Activated CD8-positive, alpha-beta T cell treated with anti-CD3 and anti-CD28 coated beads for 36 hours (primary cell): ENCODE data around the gene SCARB2. TPM values are rescaled to one million over a fixed set of nuclear protein-coding genes. Genes with fewer than 3 reads are reported as not detected.

Experiments used
- ATAC-seq: fragments of 200-7000 bp; cut with Tn5 transposase; one replicate; pipeline ENCODE4 v1.10.0; 2021; ENCODE audit warnings: mild to moderate bottlenecking, moderate library complexity
- CTCF ChIA-PET: fragments of 350-600 bp; sonication (Branson Sonifier 250); formaldehyde crosslinking; loops from one replicate; lab custom pipeline; 2021; ENCODE audit warnings: antibody characterized with exemption; lab: Charles Lee
- POLR2A ChIA-PET: fragments of 350-600 bp; sonication (Branson Sonifier 250); formaldehyde crosslinking; loops from one replicate; lab custom pipeline; 2021; ENCODE audit warnings: antibody characterized with exemption; lab: Charles Lee
- DNase-seq: peaks from one replicate; pipeline ENCODE4 v3.0.0-alpha.2; 2020
- H3K27ac Mint-ChIP-seq: one replicate; pipeline ENCODE4 v1.8.0; 2021; ENCODE audit warnings: mild to moderate bottlenecking, mixed read lengths
- H3K27me3 Mint-ChIP-seq: one replicate; pipeline ENCODE4 v1.8.0; 2021; ENCODE audit warnings: mixed read lengths
- H3K36me3 Mint-ChIP-seq: one replicate; pipeline ENCODE4 v1.8.0; 2021; ENCODE audit warnings: low read depth, mixed read lengths
- H3K4me1 Mint-ChIP-seq: one replicate; pipeline ENCODE4 v1.8.0; 2021; ENCODE audit warnings: low read depth, mixed read lengths
- H3K4me3 Mint-ChIP-seq: one replicate; pipeline ENCODE4 v1.8.0; 2021; ENCODE audit warnings: mild to moderate bottlenecking, moderate library complexity, mixed read lengths
- H3K9me3 Mint-ChIP-seq: one replicate; pipeline ENCODE4 v1.8.0; 2021; ENCODE audit warnings: mixed read lengths
- CTCF ChIP-seq: fragments of 200-600 bp; IDR thresholded peaks from one replicate; pipeline ENCODE4 v1.8.0; 2022; ENCODE audit warnings: antibody characterized with exemption, mild to moderate bottlenecking
- intact Hi-C: fragments of 100-400 bp; cut with micrococcal nuclease; formaldehyde crosslinking; loops from one replicate; pipeline ENCODE4 v1.10.0; 2022
- total RNA-seq, 2 experiments: library from RNA; stranded (reverse); gene quantifications; one replicate each; pipeline ENCODE4 v1.2.3, GENCODE V29; 2021

The SCARB2 gene
- total RNA-seq, 2 experiments from 2014 or later, result 2.6 to 3.1 TPM

DNA sequence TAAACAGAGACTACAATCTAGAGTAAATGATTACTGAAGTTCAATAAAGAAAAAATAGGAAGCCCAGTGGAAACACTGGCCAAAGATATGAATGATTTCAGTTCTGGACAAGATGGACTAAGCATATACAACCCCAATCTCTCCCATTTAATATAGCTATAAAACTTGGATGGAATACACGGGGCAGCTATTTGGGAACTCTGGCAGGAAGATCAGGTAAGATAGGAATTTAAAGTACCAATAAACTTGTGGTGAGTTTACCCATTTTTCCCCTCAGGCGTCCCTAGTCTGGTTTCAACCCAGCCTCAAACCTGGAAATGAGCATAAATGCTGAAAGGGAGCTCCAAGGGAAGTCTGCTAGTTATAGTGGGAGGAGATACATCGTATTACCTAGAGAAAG lies 85.9 kb downstream of the SCARB2 start:
- Mint-ChIP-seq H3K4me3 (no peak overlapping the region), H3K27ac (no peak overlapping the region), H3K9me3 (no peaks in the 10 kb centered on the region), H3K27me3 (no peaks in the 10 kb centered on the region), H3K4me1 (no peaks in the 10 kb centered on the region), H3K36me3 (peaks cover 46% of the 10 kb centered on the region)
- ChIA-PET CTCF (no interaction called here), POLR2A (no interaction called here)
- TF ChIP-seq CTCF, result no peak
- intact Hi-C loops, result no loop called here
- ATAC-seq, result no peak
- DNase-seq, result no peak

DNA sequence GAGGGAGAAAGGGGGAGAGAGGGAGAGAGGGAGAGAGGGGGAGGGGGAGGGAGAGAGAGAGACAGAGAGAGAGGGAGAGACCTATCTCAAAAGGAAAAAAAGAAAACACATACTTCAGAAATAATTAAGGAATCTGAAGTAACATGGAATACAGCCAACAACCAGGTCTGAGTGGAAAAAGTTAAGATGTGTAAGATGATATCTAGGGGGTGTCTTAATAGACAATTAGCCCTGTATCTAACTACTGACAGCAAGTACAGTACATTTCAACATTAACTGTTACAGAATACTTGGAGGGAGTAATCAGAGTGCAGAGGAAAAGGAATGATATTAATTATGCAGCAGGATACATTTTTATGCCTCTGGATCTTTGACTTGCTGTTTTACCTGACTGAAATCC lies 87.8 kb downstream of the SCARB2 start:
- intact Hi-C loops, result no loop called here
- POLR2A ChIA-PET, result no interaction called here
- ATAC-seq (no peak), DNase-seq (no peak)
- no peaks in the 10 kb centered on the region for H3K4me1 Mint-ChIP-seq
- H3K9me3 Mint-ChIP-seq, result peaks cover 1% of the 10 kb centered on the region
- no peaks in the 10 kb centered on the region for H3K27me3 Mint-ChIP-seq
- no peak overlapping the region for H3K4me3 Mint-ChIP-seq
- no peak for TF ChIP-seq CTCF
- peaks cover 54% of the 10 kb centered on the region for H3K36me3 Mint-ChIP-seq
- CTCF ChIA-PET, result no interaction called here
- H3K27ac Mint-ChIP-seq, result no peak overlapping the region

DNA sequence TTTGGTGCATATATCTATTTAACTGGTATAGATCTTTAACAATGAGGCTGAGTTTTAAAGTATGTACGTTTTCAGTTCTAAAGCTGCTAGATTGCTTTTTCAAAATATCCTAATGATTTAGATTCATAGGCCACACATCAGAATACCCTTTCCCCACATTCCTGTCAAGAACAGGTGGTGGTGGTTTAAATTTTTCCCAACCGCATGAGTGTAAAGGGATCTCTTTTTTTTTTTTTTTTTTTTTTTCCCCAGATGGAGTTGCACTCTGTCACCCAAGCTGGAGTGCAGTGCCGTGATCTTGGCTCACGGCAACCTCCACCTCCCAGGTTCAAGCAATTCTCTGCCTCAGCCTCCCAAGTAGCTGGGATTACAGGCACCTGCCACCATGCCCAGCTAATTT lies 93.4 kb downstream of the SCARB2 start:
- no peak for TF ChIP-seq CTCF
- H3K9me3 Mint-ChIP-seq, result peaks cover 3% of the 10 kb centered on the region
- ATAC-seq (no peak), DNase-seq (no peak)
- no peak overlapping the region for H3K27ac Mint-ChIP-seq
- peaks cover 71% of the 10 kb centered on the region for H3K36me3 Mint-ChIP-seq
- H3K4me3 Mint-ChIP-seq, result no peak overlapping the region
- POLR2A ChIA-PET, result no interaction called here
- CTCF ChIA-PET, result interaction anchor here (1.0 kb wide), 1 partner anchor 124 kb away, joined by 4 read pairs; no protein-coding TSS in a partner anchor
- no peaks in the 10 kb centered on the region for H3K4me1 Mint-ChIP-seq
- no peaks in the 10 kb centered on the region for H3K27me3 Mint-ChIP-seq
- intact Hi-C loops, result no loop called here

- CTCF ChIA-PET, result no interaction called here
- TF ChIP-seq CTCF, result no peak
- Mint-ChIP-seq H3K4me3 (no peak overlapping the region), H3K9me3 (peaks cover 3% of the 10 kb centered on the region), H3K27ac (no peak overlapping the region), H3K27me3 (no peaks in the 10 kb centered on the region), H3K4me1 (no peaks in the 10 kb centered on the region), H3K36me3 (peaks cover 62% of the 10 kb centered on the region)
- DNase-seq (no peak), ATAC-seq (no peak)
- intact Hi-C loops, result no loop called here
- POLR2A ChIA-PET, result no interaction called here
Measured at GRCh38 chr4:76117536-76117935, 96.1 kb downstream of the SCARB2 start.

- TF ChIP-seq CTCF, result no peak
- DNase-seq (no peak), ATAC-seq (no peak)
- CTCF ChIA-PET, result no interaction called here
- Mint-ChIP-seq H3K4me3 (no peak overlapping the region), H3K27me3 (no peaks in the 10 kb centered on the region), H3K27ac (no peak overlapping the region), H3K9me3 (peaks cover 1% of the 10 kb centered on the region), H3K4me1 (no peaks in the 10 kb centered on the region), H3K36me3 (peaks cover 61% of the 10 kb centered on the region)
- POLR2A ChIA-PET, result interaction anchor here (1.5 kb wide), 1 partner anchor 11 kb away, joined by 3 read pairs; no protein-coding TSS in a partner anchor
- intact Hi-C loops, result no loop called here
Measured at GRCh38 chr4:76116821-76117220, 96.8 kb downstream of the SCARB2 start.

Other genes starting within 250 kb of the SCARB2 start
- gene SDAD1, start 222.9 kb downstream of the SCARB2 start, total RNA-seq, result 10 to 100 TPM; 45.0 to 47.5 TPM
- 1 to 10 TPM; 1.3 to 1.5 TPM for gene CXCL9, start 206.3 kb downstream of the SCARB2 start, total RNA-seq
- 1 to 10 TPM in 1 of 2 experiments, under 1 TPM in 1; 0.68 to 1.1 TPM for gene CXCL10, start 190.3 kb downstream of the SCARB2 start, total RNA-seq
- gene CXCL11, start 177.8 kb downstream of the SCARB2 start, total RNA-seq, result not detected
- not detected for gene ART3, start 139.1 kb downstream of the SCARB2 start, total RNA-seq
- gene NUP54, start 65.4 kb downstream of the SCARB2 start, total RNA-seq, result 10 to 100 TPM; 61.7 to 61.9 TPM
- not detected for gene FAM47E, start 37.9 kb upstream of the SCARB2 start, total RNA-seq
- gene STBD1, start 92.9 kb upstream of the SCARB2 start, total RNA-seq, result under 1 TPM; 0.18 to 0.29 TPM
- gene CCDC158, start 207.3 kb upstream of the SCARB2 start, total RNA-seq, result not detected
- gene SHROOM3, start 221.4 kb upstream of the SCARB2 start, total RNA-seq, result not detected